Activated naive CD4-positive, alpha-beta T cell treated with anti-CD3 and anti-CD28 coated beads, Interleukin-2, amount 50 U/mL, for 72 hours (primary cell): ENCODE results near the gene CERT1. TPM values are rescaled to one million over a fixed set of nuclear protein-coding genes. Genes with fewer than 3 reads are reported as not detected.
"Not testable (repeated sequence)": the region's sequence is repeated elsewhere in the genome, so short reads cannot be mapped to it uniquely, and the experiment has no call there.

Source experiments
- ATAC-seq, 2 donors: fragments of 150-1000 bp; cut with Tn5 transposase; 2 replicates each; pipeline ENCODE4 v1.10.0; 2021; ENCODE audit warnings: mild to moderate bottlenecking in 2 of 2, moderate library complexity in 2 of 2
- DNase-seq, 2 donors: peaks; one replicate each; pipeline ENCODE4 v3.0.0; 2021 to 2022; ENCODE audit warnings: low spot score in 2 of 2
- H3K27ac Mint-ChIP-seq, 2 donors: one replicate each; pipeline ENCODE4 v1.8.0; 2022; ENCODE audit warnings: mild to moderate bottlenecking in 2 of 2, mixed read lengths in 2 of 2
- H3K36me3 Mint-ChIP-seq, 2 donors: one replicate each; pipeline ENCODE4 v1.8.0; 2022; ENCODE audit warnings: mixed read lengths in 2 of 2
- H3K9me3 Mint-ChIP-seq, 2 donors: one replicate each; pipeline ENCODE4 v1.8.0; 2022; ENCODE audit warnings: mixed read lengths in 2 of 2
- total RNA-seq, 2 donors: library from RNA; stranded (reverse); gene quantifications; one replicate each; pipeline ENCODE4 v1.2.3, GENCODE V29; 2022

CERT1 gene
- total RNA-seq = 10 to 100 TPM; 30.3 to 32.5 TPM

- ATAC-seq = peak; percentile 93 to 96
- Mint-ChIP-seq H3K27ac (peak within 1 kb of the TSS; percentile 95 to 97), H3K36me3 (peaks cover 15 to 27% of the 10 kb centered on the region in 2 donors), H3K9me3 (no peaks in the 10 kb centered on the region)
- DNase-seq = peak; percentile 89 to 91
Measured at GRCh38 chr5:75511435-75512382, at the start of gene CERT1, which contains the start of gene POLK. Gene CERT1 (minus strand): TSS chr5:75511629. CDS start chr5:75511207, 422 bp downstream. Gene POLK (plus strand): TSS chr5:75511891.

- Mint-ChIP-seq H3K9me3 (peaks cover 12 to 35% of the 10 kb centered on the region in 2 donors), H3K36me3 (peaks cover 37 to 84% of the 10 kb centered on the region in 2 donors)
- ATAC-seq, DNase-seq, H3K27ac Mint-ChIP-seq: not testable (repeated sequence)
Measured at GRCh38 chr5:75560655-75561054, 49.2 kb upstream of the CERT1 start.

- Mint-ChIP-seq H3K36me3 (peaks cover 28 to 69% of the 10 kb centered on the region in 2 donors), H3K27ac (no peak overlapping the region), H3K9me3 (peaks cover 10 to 25% of the 10 kb centered on the region in 2 donors)
- no peak for DNase-seq
- peak in 1 of 2 donors; percentile 37 for ATAC-seq
Measured at GRCh38 chr5:75558981-75559632, 47.7 kb upstream of the CERT1 start.

GRCh38 chr5:75558221-75558620 is 46.8 kb upstream of the CERT1 start:
- DNase-seq = no peak

GRCh38 chr5:75553358-75553757 is 41.9 kb upstream of the CERT1 start:
- DNase-seq (no peak), ATAC-seq (no peak)
- no peak overlapping the region for H3K27ac Mint-ChIP-seq
- no peaks in the 10 kb centered on the region for H3K9me3 Mint-ChIP-seq
- H3K36me3 Mint-ChIP-seq = peaks cover 11 to 48% of the 10 kb centered on the region in 2 donors

More at GRCh38 chr5:75558221-75558620, 46.8 kb upstream of the CERT1 start:
- no peak overlapping the region for H3K27ac Mint-ChIP-seq
- no peak for ATAC-seq
- peaks cover 5 to 16% of the 10 kb centered on the region in 2 donors for H3K9me3 Mint-ChIP-seq
- H3K36me3 Mint-ChIP-seq = peaks cover 20 to 64% of the 10 kb centered on the region in 2 donors

- no peak for ATAC-seq
- H3K27ac Mint-ChIP-seq = no peak overlapping the region
Measured at GRCh38 chr5:75552764-75553163, 41.3 kb upstream of the CERT1 start.

GRCh38 chr5:75551471-75551870 is 40.0 kb upstream of the CERT1 start:
- Mint-ChIP-seq H3K9me3 (no peaks in the 10 kb centered on the region), H3K36me3 (peaks cover 5 to 29% of the 10 kb centered on the region in 2 donors), H3K27ac (no peak overlapping the region)
- DNase-seq = no peak
- no peak for ATAC-seq

More at GRCh38 chr5:75552764-75553163, 41.3 kb upstream of the CERT1 start:
- DNase-seq = no peak
- peaks cover 11 to 42% of the 10 kb centered on the region in 2 donors for H3K36me3 Mint-ChIP-seq
- no peaks in the 10 kb centered on the region for H3K9me3 Mint-ChIP-seq

GRCh38 chr5:75550597-75550996 is 39.2 kb upstream of the CERT1 start:
- Mint-ChIP-seq H3K27ac (no peak overlapping the region), H3K36me3 (peaks cover 5 to 23% of the 10 kb centered on the region in 2 donors), H3K9me3 (no peaks in the 10 kb centered on the region)
- no peak for DNase-seq
- no peak for ATAC-seq

- DNase-seq (no peak), ATAC-seq (no peak)
- peaks cover 5 to 25% of the 10 kb centered on the region in 2 donors for H3K36me3 Mint-ChIP-seq
- H3K9me3 Mint-ChIP-seq = no peaks in the 10 kb centered on the region
- no peak overlapping the region for H3K27ac Mint-ChIP-seq
Measured at GRCh38 chr5:75547812-75548211, 36.4 kb upstream of the CERT1 start.

GRCh38 chr5:75546830-75547229 is 35.4 kb upstream of the CERT1 start:
- Mint-ChIP-seq H3K36me3 (peaks cover 5 to 25% of the 10 kb centered on the region in 2 donors), H3K27ac (no peak overlapping the region), H3K9me3 (no peaks in the 10 kb centered on the region)
- ATAC-seq (no peak), DNase-seq (no peak)

GRCh38 chr5:75545131-75545530 is 33.7 kb upstream of the CERT1 start:
- ATAC-seq (no peak), DNase-seq (no peak)
- peaks cover 0 to 11% of the 10 kb centered on the region in 2 donors for H3K36me3 Mint-ChIP-seq
- no peak overlapping the region for H3K27ac Mint-ChIP-seq
- H3K9me3 Mint-ChIP-seq = no peaks in the 10 kb centered on the region

- peak overlapping the region in 1 of 2 donors; percentile 69 for H3K27ac Mint-ChIP-seq
- peaks cover 25 to 31% of the 10 kb centered on the region in 2 donors for H3K36me3 Mint-ChIP-seq
- no peak for ATAC-seq
Measured at GRCh38 chr5:75538211-75538610, 26.8 kb upstream of the CERT1 start.

GRCh38 chr5:75536694-75537360 is 25.4 kb upstream of the CERT1 start:
- DNase-seq (no peak), ATAC-seq (no peak)
- H3K36me3 Mint-ChIP-seq = peaks cover 33 to 43% of the 10 kb centered on the region in 2 donors
- H3K9me3 Mint-ChIP-seq = peaks cover 10 to 17% of the 10 kb centered on the region in 2 donors
- H3K27ac Mint-ChIP-seq = peak overlapping the region in 1 of 2 donors; percentile 77

More at GRCh38 chr5:75538211-75538610, 26.8 kb upstream of the CERT1 start:
- no peak for DNase-seq
- peaks cover 10 to 14% of the 10 kb centered on the region in 2 donors for H3K9me3 Mint-ChIP-seq

GRCh38 chr5:75536147-75536546 is 24.7 kb upstream of the CERT1 start:
- ATAC-seq = no peak
- H3K36me3 Mint-ChIP-seq = peaks cover 33 to 45% of the 10 kb centered on the region in 2 donors

GRCh38 chr5:75534734-75535133 is 23.3 kb upstream of the CERT1 start:
- H3K9me3 Mint-ChIP-seq = peaks cover 10 to 17% of the 10 kb centered on the region in 2 donors
- DNase-seq = no peak
- H3K36me3 Mint-ChIP-seq = peaks cover 33 to 45% of the 10 kb centered on the region in 2 donors
- no peak for ATAC-seq
- H3K27ac Mint-ChIP-seq = no peak overlapping the region

More at GRCh38 chr5:75536147-75536546, 24.7 kb upstream of the CERT1 start:
- DNase-seq = no peak
- Mint-ChIP-seq H3K9me3 (peaks cover 10 to 17% of the 10 kb centered on the region in 2 donors), H3K27ac (peak overlapping the region in 1 of 2 donors; percentile 77)

GRCh38 chr5:75533716-75534115 is 22.3 kb upstream of the CERT1 start:
- ATAC-seq, DNase-seq, H3K27ac Mint-ChIP-seq: not testable (repeated sequence)
- H3K9me3 Mint-ChIP-seq = peaks cover 10 to 17% of the 10 kb centered on the region in 2 donors
- H3K36me3 Mint-ChIP-seq = peaks cover 33 to 51% of the 10 kb centered on the region in 2 donors
